ENCODE data around the gene ZNF324.
A peak's percentile ranks its signal among the peaks of the same experiment; 100 is the strongest.
"Not testable (repeated sequence)": the region's sequence is repeated elsewhere in the genome, so short reads cannot be mapped to it uniquely, and the experiment has no call there.

Gene ZNF324

DNA sequence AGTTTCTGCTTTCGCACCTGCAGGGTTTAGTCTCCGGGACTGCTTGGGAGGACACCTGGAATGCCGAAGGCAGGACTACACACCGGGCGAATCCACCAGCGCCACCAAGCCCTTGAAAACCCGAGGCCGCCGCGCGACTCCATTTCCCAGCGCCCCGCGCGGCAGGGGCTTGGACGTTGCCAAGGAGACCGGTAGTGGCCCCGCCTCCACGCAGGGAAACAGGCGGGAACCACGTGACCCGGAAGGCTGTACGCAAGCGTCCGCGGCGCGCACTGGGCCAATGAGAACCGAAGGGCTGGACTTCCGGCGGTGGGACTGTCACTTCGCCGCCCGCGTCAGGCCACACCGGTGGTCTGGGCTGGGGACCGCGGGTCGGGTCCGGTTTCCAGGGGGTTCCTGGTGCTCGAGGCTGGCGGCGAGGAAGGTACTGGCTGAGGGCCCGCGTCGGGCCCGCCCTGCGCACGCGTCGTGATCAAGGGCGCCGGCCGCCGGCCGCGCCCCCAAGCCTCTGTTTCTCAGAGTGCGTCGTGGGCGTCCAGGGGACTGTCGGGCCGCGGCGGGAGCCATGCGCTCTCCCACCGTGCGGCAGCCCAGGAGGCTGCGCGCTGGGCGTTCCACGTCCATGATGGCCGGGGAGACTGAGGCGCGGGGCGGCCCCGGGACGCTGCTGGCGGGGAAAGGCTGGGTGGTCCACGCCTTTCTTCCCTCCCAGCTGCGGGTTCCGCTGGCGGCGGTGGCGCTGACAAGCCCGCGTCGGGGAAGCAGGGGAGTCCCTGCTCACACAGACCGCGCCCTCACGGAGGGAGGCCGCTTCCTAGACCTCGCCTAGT lies at the start of gene ZNF324:
TSS of gene ZNF324 (plus strand) at position 321 of the 830 bp plus-strand sequence. CDS start 2,106 bp downstream, outside the sequence.
- peak; percentile 99 for DNase-seq (ENCODE audit: low spot score)

- DNase-seq (ENCODE audit: low spot score) = no peak
These were observed 38.3 kb upstream of the ZNF324 start for GRCh38 chr19:58428617-58429016.

DNA sequence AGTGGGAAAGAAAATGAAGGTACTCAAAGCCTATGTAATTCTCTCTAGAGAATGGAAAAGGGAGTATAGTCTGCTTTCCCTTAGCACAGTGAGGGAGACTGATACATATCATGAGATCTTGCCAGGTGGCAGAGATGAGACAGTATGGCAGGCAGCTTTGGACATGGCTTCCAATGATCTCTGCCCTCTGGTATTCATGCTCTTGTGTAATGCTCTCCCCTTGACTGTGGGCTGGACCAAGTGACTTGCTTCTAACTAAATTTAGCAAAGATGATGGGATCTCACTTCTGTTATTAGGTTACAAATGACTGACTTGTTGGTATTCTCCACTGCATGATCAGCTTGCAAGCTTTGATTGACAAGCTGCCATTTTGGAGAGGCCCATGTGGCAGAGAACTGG lies 37.1 kb upstream of the ZNF324 start:
- DNase-seq (ENCODE audit: low spot score) = no peak

DNA sequence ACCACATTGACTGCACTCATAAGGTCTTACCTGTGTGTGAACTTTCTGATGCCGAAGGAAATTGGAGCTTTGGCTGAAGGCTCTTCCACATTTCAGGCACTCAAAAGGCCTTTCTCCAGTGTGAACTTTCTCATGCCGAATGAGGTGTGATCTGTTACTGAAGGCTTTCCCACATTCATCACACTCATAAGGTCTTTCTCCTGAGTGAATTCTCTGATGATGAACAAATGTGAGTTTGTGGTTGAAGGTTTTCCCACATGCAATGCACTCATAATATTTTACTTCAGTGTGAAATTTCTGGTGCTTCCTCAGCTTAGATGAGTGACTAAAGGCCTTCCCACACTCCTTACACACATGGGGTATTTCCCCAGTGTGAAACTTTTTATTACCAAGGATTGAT lies 32.7 kb upstream of the ZNF324 start:
- no peak for DNase-seq (ENCODE audit: low spot score)

GRCh38 chr19:58439576-58440554 lies 27.0 kb upstream of the ZNF324 start, which contains the start of gene ZNF132:
Gene ZNF132 (minus strand): TSS chr19:58440153. CDS start chr19:58439821, 332 bp downstream.
- peak; percentile 88 for DNase-seq (ENCODE audit: low spot score)

- peak; percentile 43 for DNase-seq (ENCODE audit: low spot score)
These were observed 26.3 kb upstream of the ZNF324 start for GRCh38 chr19:58440556-58440955.

DNA sequence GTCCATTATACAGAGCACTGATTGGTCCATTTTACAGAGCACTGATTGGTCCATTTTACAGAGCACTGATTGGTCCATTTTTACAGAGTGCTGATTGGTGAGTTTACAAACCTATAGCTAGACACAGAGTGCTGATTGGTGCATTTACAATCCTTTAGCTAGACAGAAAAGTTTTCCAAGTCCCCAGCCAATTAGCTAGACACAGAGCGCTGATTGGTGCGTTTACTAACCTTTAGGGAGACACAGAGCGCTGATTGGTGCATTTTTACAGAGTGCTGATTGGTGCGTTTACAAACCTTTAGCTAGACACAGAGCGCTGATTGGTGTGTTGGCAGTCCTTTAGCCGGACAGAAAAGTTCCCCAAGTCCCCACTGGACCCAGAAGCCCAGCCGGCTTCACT lies 23.9 kb upstream of the ZNF324 start:
- not testable (repeated sequence) for DNase-seq (ENCODE audit: low spot score)

- DNase-seq (ENCODE audit: low spot score) = not testable (repeated sequence)
These were observed 18.0 kb upstream of the ZNF324 start for GRCh38 chr19:58448860-58449259.

DNA sequence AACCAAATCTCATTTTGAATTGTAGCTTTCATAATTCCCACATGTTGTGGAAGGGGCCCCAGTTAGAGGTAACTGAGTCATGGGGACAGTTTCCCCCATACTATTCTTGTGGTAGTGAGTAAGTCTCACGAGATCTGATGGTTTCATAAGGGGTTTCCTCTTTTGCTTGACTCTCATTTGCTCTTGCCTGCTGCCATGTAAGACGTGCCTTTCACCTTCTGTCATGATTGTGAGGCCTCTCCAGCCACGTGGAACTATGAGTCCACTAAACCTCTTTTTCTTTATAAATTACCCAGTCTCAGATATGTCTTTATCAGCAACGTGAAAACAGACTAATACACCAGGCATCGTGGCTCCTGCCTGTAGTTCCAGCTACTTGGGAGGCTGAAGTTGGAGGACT lies 16.9 kb upstream of the ZNF324 start:
- DNase-seq (ENCODE audit: low spot score) = not testable (repeated sequence)

DNA sequence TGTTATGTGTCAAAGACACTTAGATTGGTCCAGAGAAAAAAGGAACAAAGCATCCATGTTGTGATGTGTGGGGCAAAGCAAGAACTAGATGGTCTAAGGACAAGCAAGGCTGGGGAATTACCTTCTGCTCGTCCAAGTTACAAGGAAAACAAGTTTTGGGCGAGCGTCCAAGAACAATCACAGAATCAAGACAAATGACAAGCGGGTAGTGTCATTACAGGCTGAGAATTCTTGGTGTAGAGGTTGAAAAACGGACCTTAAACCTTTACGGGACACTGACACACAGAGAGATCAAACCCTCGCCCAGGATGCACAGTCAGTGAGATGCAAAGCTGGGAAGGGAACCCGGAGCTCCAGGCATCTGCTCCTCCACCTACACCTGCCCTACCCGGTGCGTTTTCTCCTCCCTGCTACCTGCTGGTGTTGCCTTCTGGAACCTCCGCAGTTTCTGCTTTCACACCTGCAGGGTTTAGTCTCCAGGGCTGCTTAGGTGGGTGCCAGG lies 16.0 kb upstream of the ZNF324 start:
- DNase-seq (ENCODE audit: low spot score) = no peak

DNA sequence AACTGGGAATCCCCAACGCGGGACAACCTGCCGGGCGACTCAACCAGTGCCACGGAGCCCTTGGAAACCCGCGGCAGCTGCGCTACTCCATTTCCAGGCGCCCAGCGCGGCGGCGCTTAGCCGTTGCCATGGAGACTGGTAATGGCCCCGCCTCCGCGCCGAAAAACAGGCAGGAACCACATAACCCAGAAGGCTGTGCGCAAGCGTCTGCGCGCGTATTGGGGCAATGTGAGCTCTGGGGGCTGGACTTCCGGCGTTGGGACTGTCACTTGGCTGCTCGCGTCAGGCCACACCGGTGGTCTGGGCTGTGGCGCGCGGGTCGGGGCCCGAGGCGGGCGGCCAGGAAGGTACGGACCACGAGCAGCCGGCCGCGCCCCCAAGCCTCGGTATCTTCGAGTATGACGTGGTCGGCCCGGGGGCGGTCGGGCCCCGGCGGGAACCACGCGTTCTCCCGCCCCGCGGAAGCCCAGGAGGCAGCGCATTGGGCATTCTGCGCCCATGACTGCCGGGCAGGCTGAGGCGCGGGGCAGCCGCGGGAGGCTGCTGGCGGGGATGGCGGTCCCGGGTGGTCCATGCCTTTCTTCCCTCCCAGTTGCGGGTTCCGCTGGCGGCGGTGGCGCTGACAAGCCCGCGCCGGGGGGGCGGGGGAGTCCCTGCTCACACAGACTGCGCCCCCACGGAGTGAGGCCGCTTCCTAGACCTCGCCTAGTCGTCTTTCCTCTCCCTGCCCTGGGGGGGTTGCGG lies 15.3 kb upstream of the ZNF324 start, which contains the start of gene ZNF324B:
TSS of gene ZNF324B (plus strand) at position 265 of the 744 bp plus-strand sequence. CDS start 2,080 bp downstream, outside the sequence.
- peak; percentile 97 for DNase-seq (ENCODE audit: low spot score)

- no peak for DNase-seq (ENCODE audit: low spot score)
These were observed 13.1 kb upstream of the ZNF324 start for GRCh38 chr19:58453743-58454142.

GRCh38 chr19:58455306-58455705 lies 11.6 kb upstream of the ZNF324 start:
- DNase-seq (ENCODE audit: low spot score) = no peak

DNA sequence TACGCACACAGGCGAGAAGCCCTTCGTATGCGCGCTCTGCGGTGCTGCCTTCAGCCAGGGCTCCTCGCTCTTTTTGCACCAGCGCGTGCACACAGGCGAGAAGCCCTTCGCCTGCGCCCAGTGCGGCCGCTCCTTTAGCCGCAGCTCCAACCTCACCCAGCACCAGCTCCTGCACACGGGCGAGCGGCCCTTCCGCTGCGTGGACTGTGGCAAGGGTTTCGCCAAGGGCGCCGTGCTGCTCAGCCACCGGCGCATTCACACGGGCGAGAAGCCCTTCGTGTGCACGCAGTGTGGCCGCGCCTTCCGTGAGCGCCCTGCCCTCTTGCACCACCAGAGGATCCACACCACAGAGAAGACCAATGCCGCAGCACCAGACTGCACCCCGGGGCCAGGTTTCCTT lies 10.8 kb upstream of the ZNF324 start:
- DNase-seq (ENCODE audit: low spot score) = no peak

DNA sequence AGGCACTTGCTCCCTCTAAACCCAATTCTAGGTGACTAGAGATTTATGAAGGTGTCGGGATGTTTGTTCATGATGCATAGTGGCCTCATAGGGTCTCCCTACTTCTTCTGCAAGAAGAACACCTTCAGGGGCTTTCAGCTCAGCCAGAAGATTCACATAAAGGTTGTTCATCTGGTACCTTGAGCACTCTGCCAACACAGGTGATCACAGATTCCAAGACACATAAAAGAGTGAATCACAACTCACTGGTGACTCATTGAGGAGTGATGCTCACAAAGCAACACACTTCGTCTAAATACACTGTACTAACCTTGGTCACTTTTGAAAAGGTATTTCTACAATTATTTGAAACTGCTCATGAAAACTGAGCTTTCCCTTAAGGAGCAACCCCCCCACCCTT lies 6.8 kb upstream of the ZNF324 start:
- no peak for DNase-seq (ENCODE audit: low spot score)

DNA sequence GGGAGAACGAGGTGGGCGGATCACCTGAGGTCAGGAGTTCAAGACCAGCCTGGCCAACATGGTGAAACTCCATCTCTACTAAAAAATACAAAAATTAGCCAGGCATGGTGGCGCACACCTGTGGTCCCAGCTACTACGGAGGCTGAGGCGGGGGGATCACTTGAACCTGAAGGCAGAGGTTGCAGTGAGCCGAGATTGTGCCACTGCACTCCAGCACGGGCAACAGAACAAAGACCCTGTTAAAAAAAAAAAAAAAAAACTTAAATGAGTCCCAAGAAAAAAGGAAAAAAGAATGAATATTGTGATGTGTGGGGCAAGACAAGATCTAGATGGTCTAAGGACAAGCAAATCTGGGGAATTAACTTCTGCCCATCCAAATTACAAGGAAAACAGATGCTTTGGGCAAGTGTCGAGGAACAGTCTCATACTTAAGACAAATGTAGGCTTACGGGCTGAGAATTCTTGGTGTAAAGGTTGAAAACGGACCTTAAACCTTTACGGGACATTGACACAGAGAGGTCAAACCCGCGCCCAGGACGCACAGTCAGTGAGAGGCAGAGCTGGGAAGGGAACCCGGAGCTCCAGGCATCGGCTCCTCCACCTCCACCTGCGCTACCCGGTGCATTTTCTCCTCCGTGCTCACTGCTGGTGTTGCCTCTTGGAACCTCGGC lies 656 bp upstream of the ZNF324 start:
- no peak for DNase-seq (ENCODE audit: low spot score)

DNA sequence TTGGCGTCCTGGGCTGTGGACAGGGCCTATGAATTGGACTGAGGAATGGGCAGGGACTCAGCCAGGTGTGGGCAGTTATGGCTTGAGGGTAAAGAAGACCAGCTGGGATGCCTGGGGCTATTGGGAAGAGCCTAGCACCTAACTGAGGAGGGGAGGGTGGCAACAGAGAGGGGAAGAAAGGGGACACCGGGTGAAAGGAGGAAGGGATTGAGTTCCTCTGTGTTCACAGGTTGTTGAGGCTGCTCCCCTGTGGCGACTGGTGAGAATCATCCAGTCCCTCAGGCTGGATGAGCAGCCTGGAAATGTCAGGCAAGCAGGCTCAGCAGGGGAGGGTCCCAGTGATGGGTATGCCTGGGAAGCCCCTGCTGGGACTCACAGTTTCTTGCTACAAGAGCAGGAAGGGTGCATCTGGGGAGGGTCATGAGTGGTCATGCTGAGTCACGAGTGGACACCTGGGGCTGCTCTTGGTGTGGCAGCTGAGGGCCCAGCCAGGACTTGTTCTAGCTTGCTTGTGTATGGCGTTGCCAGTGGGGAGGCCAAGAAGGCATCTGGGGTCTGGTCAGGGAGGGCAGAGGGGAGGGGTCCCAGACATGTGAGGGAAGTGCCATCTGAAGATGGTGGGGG lies 1.4 kb downstream of the ZNF324 start:
- no peak for DNase-seq (ENCODE audit: low spot score)

DNA sequence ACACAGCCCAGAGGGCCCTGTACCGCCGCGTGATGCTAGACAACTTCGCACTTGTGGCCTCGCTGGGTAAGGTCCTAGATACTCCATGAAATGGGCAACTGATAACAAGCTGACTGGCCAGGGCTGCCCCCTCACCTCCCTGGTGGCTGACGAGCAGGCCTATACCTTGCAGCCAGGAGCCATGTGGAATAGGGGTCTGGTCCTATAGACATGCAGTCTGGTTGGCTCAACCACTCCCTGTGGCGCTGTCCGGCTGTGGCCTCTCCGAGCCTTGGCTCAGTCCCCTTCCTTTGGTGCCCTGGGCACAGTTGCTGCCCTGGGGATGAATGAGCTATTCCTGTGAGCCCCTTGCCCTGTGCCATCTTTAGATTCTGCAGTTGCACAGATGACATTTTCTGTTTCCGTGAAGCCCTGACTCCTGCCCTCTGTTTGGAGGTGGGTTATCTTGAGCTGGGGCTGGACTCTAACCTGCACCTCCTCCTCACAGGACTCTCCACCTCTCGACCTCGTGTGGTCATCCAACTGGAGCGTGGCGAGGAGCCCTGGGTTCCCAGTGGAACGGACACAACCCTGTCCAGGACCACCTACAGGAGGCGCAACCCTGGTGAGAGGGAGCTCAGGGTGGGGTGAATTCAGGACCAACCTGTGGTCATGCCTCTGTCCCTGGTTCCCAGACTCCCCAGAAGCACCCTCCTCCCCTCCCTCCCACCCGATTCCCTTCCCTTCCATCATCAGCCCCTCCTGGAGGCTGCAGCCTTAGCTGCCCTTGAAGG lies 2.5 kb downstream of the ZNF324 start:
- DNase-seq (ENCODE audit: low spot score) = no peak

DNA sequence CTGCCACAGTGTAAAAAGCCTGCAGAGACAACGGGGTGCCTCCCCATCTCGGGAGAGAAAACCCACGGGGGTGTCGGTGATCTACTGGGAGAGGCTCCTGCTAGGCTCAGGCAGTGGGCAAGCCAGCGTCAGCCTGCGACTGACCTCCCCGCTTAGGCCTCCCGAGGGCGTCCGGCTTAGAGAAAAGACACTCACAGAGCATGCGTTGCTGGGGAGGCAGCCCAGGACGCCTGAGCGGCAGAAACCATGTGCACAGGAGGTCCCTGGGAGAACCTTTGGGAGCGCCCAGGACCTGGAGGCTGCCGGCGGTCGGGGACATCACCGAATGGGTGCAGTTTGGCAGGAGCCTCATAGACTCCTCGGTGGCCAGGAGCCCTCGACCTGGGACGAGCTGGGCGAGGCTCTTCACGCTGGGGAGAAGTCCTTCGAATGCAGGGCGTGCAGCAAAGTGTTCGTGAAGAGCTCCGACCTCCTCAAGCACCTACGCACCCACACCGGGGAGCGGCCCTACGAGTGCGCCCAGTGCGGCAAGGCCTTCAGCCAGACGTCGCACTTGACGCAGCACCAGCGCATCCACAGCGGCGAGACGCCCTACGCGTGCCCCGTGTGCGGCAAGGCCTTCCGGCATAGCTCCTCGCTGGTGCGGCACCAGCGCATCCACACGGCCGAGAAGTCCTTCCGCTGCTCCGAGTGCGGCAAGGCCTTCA lies 4.1 kb downstream of the ZNF324 start:
- peak; percentile 5 for DNase-seq (ENCODE audit: low spot score)

Measured in D341Med (cell line).